Fibroblast of lung (primary cell): ENCODE measurements around the gene SESN3. TPM values are rescaled to one million over a fixed set of nuclear protein-coding genes. Genes with fewer than 3 reads are reported as not detected.

Source experiments
- DNase-seq, 2 donors: peaks; one replicate each; pipeline versions ENCODE4 v3.0.0 to v3.0.0-alpha.2; 2010; ENCODE audit warnings: low read depth in 2 of 2
- H2AFZ ChIP-seq: 2 replicates; pipeline ENCODE4 v1.5.1; 2012; ENCODE audit warnings: low read length, control low read depth, inconsistent platforms
- H3K27ac ChIP-seq: 2 replicates; pipeline ENCODE4 v1.5.1; 2011; ENCODE audit warnings: low read length, control low read depth; ENCODE audit not compliant: insufficient read depth
- H3K27me3 ChIP-seq: 2 replicates; pipeline ENCODE4 v1.5.1; 2011; ENCODE audit warnings: mild to moderate bottlenecking, low read length; ENCODE audit not compliant: control insufficient read depth, insufficient read depth
- H3K36me3 ChIP-seq: 2 replicates; pipeline ENCODE4 v1.5.1; 2011; ENCODE audit warnings: low read length; ENCODE audit not compliant: control insufficient read depth, insufficient read depth
- H3K4me1 ChIP-seq: 2 replicates; pipeline ENCODE4 v1.5.1; 2011; ENCODE audit warnings: low read length; ENCODE audit not compliant: control insufficient read depth, insufficient read depth; ENCODE audit errors: extremely low read depth
- H3K4me2 ChIP-seq: 2 replicates; pipeline ENCODE4 v1.5.1; 2011; ENCODE audit warnings: low read length, control low read depth; ENCODE audit not compliant: insufficient read depth; ENCODE audit errors: extremely low read depth
- H3K4me3 ChIP-seq, 4 experiments: fragments of 200-600 bp in 1 of 4; sonication (generic) in 1 of 4; replicated peaks in 1 of 4; 2 replicates each; pipeline ENCODE4 v1.5.1; 2011 to 2016; ENCODE audit warnings: low read length in 4 of 4, low read depth in 3 of 4, mild to moderate bottlenecking in 3 of 4, control low read depth in 2 of 4, inconsistent platforms in 1 of 4, mixed read lengths in 1 of 4; ENCODE audit not compliant: insufficient read depth in 1 of 4; ENCODE audit errors: control extremely low read depth in 1 of 4
- H3K79me2 ChIP-seq: 2 replicates; pipeline ENCODE4 v1.5.1; 2012; ENCODE audit warnings: mild to moderate bottlenecking, low read length, inconsistent platforms; ENCODE audit not compliant: control insufficient read depth, insufficient read depth
- H3K9ac ChIP-seq: 2 replicates; pipeline ENCODE4 v1.5.1; 2011; ENCODE audit warnings: mild to moderate bottlenecking, low read length, control low read depth; ENCODE audit not compliant: insufficient read depth
- H3K9me3 ChIP-seq: 2 replicates; pipeline ENCODE4 v1.5.1; 2012; ENCODE audit warnings: low read depth, low read length; ENCODE audit not compliant: control insufficient read depth, insufficient read depth
- H4K20me1 ChIP-seq: 2 replicates; pipeline ENCODE4 v1.5.1; 2011; ENCODE audit warnings: low read length; ENCODE audit not compliant: control insufficient read depth, insufficient read depth; ENCODE audit errors: extremely low read depth
- EZH2 ChIP-seq: IDR thresholded peaks from 2 replicates; pipeline ENCODE4 v1.5.1; 2012; ENCODE audit warnings: low read length, control low read depth, mild to moderate bottlenecking; ENCODE audit errors: missing control alignments
- polyA plus RNA-seq, 2 donors: library from polyadenylated mRNA; depleted of rRNA in 1 of 2; stranded (reverse) in 1 of 2; unstranded in 1 of 2; fragments of >200 nt; gene quantifications; 2 replicates each; pipeline ENCODE4 v1.2.1, GENCODE V29; 2011 to 2012; ENCODE audit warnings: missing spikeins in 1 of 2
- total RNA-seq: library from RNA; depleted of rRNA; stranded (reverse); fragments of >200 nt; gene quantifications from 2 replicates; pipeline ENCODE4 v1.2.1, GENCODE V29; 2014
- TF ChIP-seq, protein P1 (sequence below), 2 donors: IDR thresholded peaks in 1 of 2; conservative IDR thresholded peaks in 1 of 2; 1 replicate in 1 of 2; 2 replicates in 1 of 2; pipeline ENCODE4 v1.5.1; 2011 to 2012; ENCODE audit warnings: low read length in 2 of 2, control low read depth in 1 of 2, inconsistent platforms in 1 of 2, low read depth in 1 of 2, mild to moderate bottlenecking in 1 of 2

The SESN3 gene
- total and polyA plus RNA-seq, 2 donors (not counting 1 experiment from before 2014, with no cell fraction given) = 6.4 to 60.1 TPM

DNA sequence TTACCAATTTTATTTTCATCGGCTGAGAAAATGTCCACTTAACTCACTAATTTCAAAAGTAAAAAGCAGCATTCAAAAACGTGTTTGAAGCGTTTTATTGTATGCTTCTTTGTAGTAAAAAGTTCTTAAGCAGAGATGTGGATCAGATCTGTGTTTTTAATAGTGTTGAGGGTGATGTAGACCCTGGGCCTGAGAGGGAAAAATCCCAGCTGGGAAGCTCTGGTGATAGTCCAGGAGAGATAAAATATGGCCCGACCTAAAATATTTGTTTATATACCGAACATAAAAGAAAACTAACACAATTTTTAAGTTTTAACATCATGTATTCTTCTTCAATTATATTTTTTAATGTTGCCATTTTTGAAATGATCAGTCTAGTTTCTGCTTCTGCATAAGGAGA is 35.2 kb downstream of the SESN3 start:
- H3K4me2 ChIP-seq = no peak overlapping the region
- H3K36me3 ChIP-seq = no peaks in the 10 kb centered on the region
- no peak overlapping the region for H3K4me3 ChIP-seq
- H2AFZ ChIP-seq = no peak overlapping the region
- no peaks in the 10 kb centered on the region for H3K27me3 ChIP-seq
- H3K27ac ChIP-seq = no peak overlapping the region
- TF ChIP-seq, protein P1, sequence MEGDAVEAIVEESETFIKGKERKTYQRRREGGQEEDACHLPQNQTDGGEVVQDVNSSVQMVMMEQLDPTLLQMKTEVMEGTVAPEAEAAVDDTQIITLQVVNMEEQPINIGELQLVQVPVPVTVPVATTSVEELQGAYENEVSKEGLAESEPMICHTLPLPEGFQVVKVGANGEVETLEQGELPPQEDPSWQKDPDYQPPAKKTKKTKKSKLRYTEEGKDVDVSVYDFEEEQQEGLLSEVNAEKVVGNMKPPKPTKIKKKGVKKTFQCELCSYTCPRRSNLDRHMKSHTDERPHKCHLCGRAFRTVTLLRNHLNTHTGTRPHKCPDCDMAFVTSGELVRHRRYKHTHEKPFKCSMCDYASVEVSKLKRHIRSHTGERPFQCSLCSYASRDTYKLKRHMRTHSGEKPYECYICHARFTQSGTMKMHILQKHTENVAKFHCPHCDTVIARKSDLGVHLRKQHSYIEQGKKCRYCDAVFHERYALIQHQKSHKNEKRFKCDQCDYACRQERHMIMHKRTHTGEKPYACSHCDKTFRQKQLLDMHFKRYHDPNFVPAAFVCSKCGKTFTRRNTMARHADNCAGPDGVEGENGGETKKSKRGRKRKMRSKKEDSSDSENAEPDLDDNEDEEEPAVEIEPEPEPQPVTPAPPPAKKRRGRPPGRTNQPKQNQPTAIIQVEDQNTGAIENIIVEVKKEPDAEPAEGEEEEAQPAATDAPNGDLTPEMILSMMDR (conservative IDR thresholded peaks at IDR 0.05 in 1 of 2, IDR thresholded peaks at IDR 0.05 in 1 of 2; ENCODE audit: low read depth in 1 of 2, low read length in 2 of 2) = no peak
- TF ChIP-seq EZH2 = no peak
- H4K20me1 ChIP-seq = no peaks in the 10 kb centered on the region
- H3K9ac ChIP-seq = no peak overlapping the region
- H3K79me2 ChIP-seq = no peaks in the 10 kb centered on the region
- H3K4me1 ChIP-seq = no peaks in the 10 kb centered on the region
- no peak for DNase-seq
- no peaks in the 10 kb centered on the region for H3K9me3 ChIP-seq

DNA sequence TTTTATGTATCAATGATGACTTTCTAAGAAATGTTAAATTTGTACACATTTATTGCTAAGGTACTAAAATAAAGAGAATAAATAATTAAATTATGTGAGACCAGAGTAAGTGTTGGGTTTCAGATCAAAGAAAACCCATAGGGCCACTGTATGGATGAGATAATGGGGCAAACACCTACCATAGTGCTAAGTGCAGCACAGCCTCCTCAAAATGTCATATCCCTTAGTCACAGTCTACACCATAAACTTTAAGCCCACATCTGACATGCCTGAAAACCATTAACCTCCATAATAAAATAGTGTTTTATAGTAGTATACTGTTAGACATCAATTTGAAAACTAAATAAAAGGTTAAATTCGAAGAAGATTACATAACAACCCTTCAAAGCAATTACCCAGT is 37.5 kb downstream of the SESN3 start:
- no peak for DNase-seq
- no peaks in the 10 kb centered on the region for H4K20me1 ChIP-seq
- H3K79me2 ChIP-seq = no peaks in the 10 kb centered on the region

GRCh38 chr11:95192717-95193116 is 38.3 kb downstream of the SESN3 start:
- Histone ChIP-seq H3K4me3 (no peak overlapping the region), H4K20me1 (no peaks in the 10 kb centered on the region), H2AFZ (no peak overlapping the region), H3K79me2 (no peaks in the 10 kb centered on the region), H3K36me3 (no peaks in the 10 kb centered on the region), H3K9me3 (no peaks in the 10 kb centered on the region), H3K27ac (no peak overlapping the region), H3K4me2 (no peak overlapping the region), H3K4me1 (no peaks in the 10 kb centered on the region), H3K9ac (no peak overlapping the region), H3K27me3 (no peaks in the 10 kb centered on the region)
- DNase-seq = no peak
- TF ChIP-seq EZH2 = no peak
- TF ChIP-seq, protein P1 (conservative IDR thresholded peaks at IDR 0.05 in 1 of 2, IDR thresholded peaks at IDR 0.05 in 1 of 2; ENCODE audit: low read depth in 1 of 2, low read length in 2 of 2) = no peak

More for the DNA sequence above, 37.5 kb downstream of the SESN3 start:
- no peaks in the 10 kb centered on the region for H3K9me3 ChIP-seq
- H3K4me1 ChIP-seq = no peaks in the 10 kb centered on the region
- no peak overlapping the region for H3K4me2 ChIP-seq
- no peaks in the 10 kb centered on the region for H3K36me3 ChIP-seq
- no peak overlapping the region for H2AFZ ChIP-seq
- TF ChIP-seq, protein P1 (conservative IDR thresholded peaks at IDR 0.05 in 1 of 2, IDR thresholded peaks at IDR 0.05 in 1 of 2; ENCODE audit: low read depth in 1 of 2, low read length in 2 of 2) = no peak
- TF ChIP-seq EZH2 = no peak
- H3K9ac ChIP-seq = no peak overlapping the region
- H3K4me3 ChIP-seq = no peak overlapping the region
- H3K27me3 ChIP-seq = no peaks in the 10 kb centered on the region
- no peak overlapping the region for H3K27ac ChIP-seq
